Activated gamma-delta T cell treated with Interleukin-2 at 50 U/mL for 16 hours (primary cell): Measurements from ENCODE around the gene DIP2C.
"Not testable (repeated sequence)": the region's sequence is repeated elsewhere in the genome, so short reads cannot be mapped to it uniquely, and the experiment has no call there.

Source experiments
- DNase-seq: peaks from one replicate; pipeline ENCODE4 v3.0.0-alpha.2; 2020

Gene DIP2C

GRCh38 chr10:692682-693351, 3.3 kb upstream of the DIP2C start:
- DNase-seq = no peak

GRCh38 chr10:691216-691615, 1.7 kb upstream of the DIP2C start:
- DNase-seq = no peak

GRCh38 chr10:690372-691161, 1.1 kb upstream of the DIP2C start:
- DNase-seq = no peak

- DNase-seq = no peak
Measured at GRCh38 chr10:689121-689451, 382 bp downstream of the DIP2C start.

- no peak for DNase-seq
Measured at GRCh38 chr10:688312-689120, 952 bp downstream of the DIP2C start.

- DNase-seq = no peak
Measured at GRCh38 chr10:687583-688311, 1.7 kb downstream of the DIP2C start.

GRCh38 chr10:686155-686931, 3.1 kb downstream of the DIP2C start:
- no peak for DNase-seq

- no peak for DNase-seq
Measured at GRCh38 chr10:685613-686012, 3.9 kb downstream of the DIP2C start.

- DNase-seq = no peak
Measured at GRCh38 chr10:683448-684071, 5.9 kb downstream of the DIP2C start.

- DNase-seq = no peak
Measured at GRCh38 chr10:682931-683447, 6.5 kb downstream of the DIP2C start.

GRCh38 chr10:681670-682318, 7.7 kb downstream of the DIP2C start:
- no peak for DNase-seq

GRCh38 chr10:680745-681144, 8.7 kb downstream of the DIP2C start:
- no peak for DNase-seq

- no peak for DNase-seq
Measured at GRCh38 chr10:680146-680545, 9.3 kb downstream of the DIP2C start.

GRCh38 chr10:679556-679955, 9.9 kb downstream of the DIP2C start:
- no peak for DNase-seq

- not testable (repeated sequence) for DNase-seq
Measured at GRCh38 chr10:678662-679005, 10.8 kb downstream of the DIP2C start.

- DNase-seq = no peak
Measured at GRCh38 chr10:677750-678661, 11.5 kb downstream of the DIP2C start.

- no peak for DNase-seq
Measured at GRCh38 chr10:677038-677437, 12.4 kb downstream of the DIP2C start.

GRCh38 chr10:676178-676577, 13.3 kb downstream of the DIP2C start:
- DNase-seq = no peak

- no peak for DNase-seq
Measured at GRCh38 chr10:675532-675931, 13.9 kb downstream of the DIP2C start.

- no peak for DNase-seq
Measured at GRCh38 chr10:673492-673891, 16.0 kb downstream of the DIP2C start.
